Spleen (tissue), 11 donors: ENCODE results near the gene ADSS2. TPM values are rescaled to one million over a fixed set of nuclear protein-coding genes. Genes with fewer than 3 reads are reported as not detected.
A peak's percentile ranks its signal among the peaks of the same experiment; 100 is the strongest.

ENCODE experiments used
- DNase-seq: peaks from one replicate; pipeline ENCODE4 v3.0.0-alpha.2; 2020
- H3K27ac ChIP-seq, 8 donors: fragments of 200-600 bp; sonication (generic) in 7 of 8; 1 replicate in 4 of 8; 2 replicates in 4 of 8; pipeline versions ENCODE4 v1.5.0 to v1.8.0; 2016 to 2021; ENCODE audit warnings: inconsistent platforms in 4 of 8, mild to moderate bottlenecking in 4 of 8, moderate library complexity in 1 of 8
- H3K27me3 ChIP-seq, 7 donors: fragments of 200-600 bp; sonication (generic) in 6 of 7; replicated peaks in 1 of 7; 1 replicate in 4 of 7; 2 replicates in 3 of 7; pipeline versions ENCODE4 v1.5.0 to v1.8.0; 2016 to 2021; ENCODE audit warnings: inconsistent platforms in 3 of 7, mild to moderate bottlenecking in 1 of 7
- H3K36me3 ChIP-seq, 6 donors: fragments of 200-600 bp; sonication (generic) in 5 of 6; 1 replicate in 4 of 6; 2 replicates in 2 of 6; pipeline versions ENCODE4 v1.5.0 to v1.8.0; 2016 to 2021; ENCODE audit warnings: inconsistent platforms in 2 of 6
- H3K4me1 ChIP-seq, 6 donors: fragments of 200-600 bp; sonication (generic) in 5 of 6; 1 replicate in 3 of 6; 2 replicates in 3 of 6; pipeline versions ENCODE4 v1.5.0 to v1.8.0; 2016 to 2021; ENCODE audit warnings: inconsistent platforms in 3 of 6
- H3K4me3 ChIP-seq, 8 donors: fragments of 200-600 bp; sonication (generic) in 7 of 8; 1 replicate in 4 of 8; 2 replicates in 4 of 8; pipeline versions ENCODE4 v1.5.0 to v1.8.0; 2016 to 2021; ENCODE audit warnings: inconsistent platforms in 4 of 8, mild to moderate bottlenecking in 4 of 8, moderate library complexity in 2 of 8
- H3K9me3 ChIP-seq, 8 donors: fragments of 200-600 bp; sonication (generic) in 7 of 8; 1 replicate in 4 of 8; 2 replicates in 4 of 8; pipeline versions ENCODE4 v1.5.0 to v1.8.0; 2016 to 2021; ENCODE audit warnings: inconsistent platforms in 4 of 8
- CTCF ChIP-seq, 11 experiments: fragments of 200-600 bp in 7 of 11; fragments of 450-650 bp in 4 of 11; sonication (generic) in 4 of 11; IDR thresholded peaks in 8 of 11; conservative IDR thresholded peaks in 3 of 11; 1 replicate in 7 of 11; 2 replicates in 4 of 11; pipeline versions ENCODE4 v1.4.0 to v1.8.0; 2016 to 2021; ENCODE audit warnings: antibody characterized with exemption in 11 of 11, inconsistent platforms in 4 of 11, mild to moderate bottlenecking in 1 of 11
- POLR2A ChIP-seq, 3 donors: fragments of 450-650 bp; IDR thresholded peaks; one replicate each; pipeline ENCODE4 v1.5.1; 2017; ENCODE audit warnings: antibody characterized with exemption in 3 of 3, mild to moderate bottlenecking in 1 of 3
- POLR2AphosphoS5 ChIP-seq, 3 donors: sonication (generic); formaldehyde crosslinking; IDR thresholded peaks; one replicate each; pipeline ENCODE4 v1.5.1; 2017; ENCODE audit warnings: antibody characterized with exemption in 3 of 3
- WGBS, 5 donors: extraction: QIAGEN DNeasy Blood & Tissue Kit in 3 of 5; methylation state at CpG; one replicate each; pipeline versions ENCODE4 v1.1.5 to v1.1.7; 2013 to 2018; 5-methylcytosine and 5-hydroxymethylcytosine counted together
- intact Hi-C: fragments of 100-400 bp; cut with DNase I; formaldehyde crosslinking; loops from one replicate; pipeline ENCODE4 v1.15.0; 2023; ENCODE audit warnings: low total_unique reads
- polyA plus RNA-seq, 3 donors: library from polyadenylated mRNA; stranded (reverse); fragments of 200-250 nt; gene quantifications; one replicate each; pipeline ENCODE4 v1.2.1, GENCODE V29; 2013
- total RNA-seq, 7 donors: library from RNA; depleted of rRNA in 3 of 7; stranded (reverse); fragments of >200 nt in 3 of 7; fragmentation: NEBNext Ultra II Directional in 4 of 7; extraction: Animal tissue kit (Norgen Biotek cat#: 25700) in 4 of 7; gene quantifications; one replicate each; pipeline versions ENCODE4 v1.1.0 to v1.2.1, GENCODE V29; 2016 to 2021
- donor health status: healthy with polysubstance abuse.
- donor health status: DM: no; HTN: no; CAD: no; lungs with moderate emphysema.
- donor health status: DM: no; HTN: no; CAD: no.
- donor health status: Bipolar disorder and iron deficiency.
- donor health status: healthy.
- donor health status: DM: no; HTN: no; CAD: no.
- donor health status: DM: yes; HTN: yes; CAD: no.

The ADSS2 gene
- total and polyA plus RNA-seq, 10 donors: 19.9 to 48.6 (median 42.1) TPM

GRCh38 chr1:244445320-244446181 lies 6.2 kb downstream of the ADSS2 start:
- intact Hi-C loops: no loop called here
- Histone ChIP-seq H3K27me3 (no peaks in the 10 kb centered on the region), H3K36me3 (peaks cover 0 to 12% (median 0%) of the 10 kb centered on the region in 6 donors), H3K27ac (peak overlapping the region in 7 of 8 donors; percentile 9 to 54 (median 26)), H3K9me3 (no peaks in the 10 kb centered on the region), H3K4me3 (no peak overlapping the region), H3K4me1 (peaks cover 38 to 83% (median 68%) of the 10 kb centered on the region in 6 donors)
- TF ChIP-seq POLR2A (IDR thresholded peaks at IDR 0.05) (no peak), CTCF (IDR thresholded peaks at IDR 0.05 in 8 of 11, conservative IDR thresholded peaks at IDR 0.05 in 3 of 11) (no peak), POLR2AphosphoS5 (IDR thresholded peaks at IDR 0.05) (no peak)
- 76 to 94% (median 82%) methylated on average over 2 of the region's 2 CpGs for WGBS, 5 donors
- no peak for DNase-seq

- intact Hi-C loops: no loop called here
- TF ChIP-seq POLR2A (IDR thresholded peaks at IDR 0.05) (no peak), CTCF (IDR thresholded peaks at IDR 0.05 in 8 of 11, conservative IDR thresholded peaks at IDR 0.05 in 3 of 11) (no peak), POLR2AphosphoS5 (IDR thresholded peaks at IDR 0.05) (no peak)
- peaks cover 31 to 77% (median 61%) of the 10 kb centered on the region in 6 donors for H3K4me1 ChIP-seq
- no peak for DNase-seq
- 65 to 91% (median 78%) methylated on average over 1 of the region's 1 CpG for WGBS, 5 donors
- peak overlapping the region in 3 of 8 donors; percentile 1 to 54 (median 22) for H3K27ac ChIP-seq
- H3K9me3 ChIP-seq: no peaks in the 10 kb centered on the region
- H3K36me3 ChIP-seq: peaks cover 0 to 11% (median 0%) of the 10 kb centered on the region in 6 donors
- H3K27me3 ChIP-seq: no peaks in the 10 kb centered on the region
- H3K4me3 ChIP-seq: no peak overlapping the region
Measured at GRCh38 chr1:244444854-244445253, 6.9 kb downstream of the ADSS2 start.

- H3K4me1 ChIP-seq: peaks cover 15 to 68% (median 45%) of the 10 kb centered on the region in 6 donors
- H3K27me3 ChIP-seq: no peaks in the 10 kb centered on the region
- no peak for DNase-seq
- peaks cover 0 to 18% (median 0%) of the 10 kb centered on the region in 6 donors for H3K36me3 ChIP-seq
- WGBS, 5 donors: 75 to 91% (median 86%) methylated on average over 2 of the region's 2 CpGs
- H3K4me3 ChIP-seq: no peak overlapping the region
- TF ChIP-seq POLR2AphosphoS5 (IDR thresholded peaks at IDR 0.05) (no peak), POLR2A (IDR thresholded peaks at IDR 0.05) (no peak), CTCF (IDR thresholded peaks at IDR 0.05 in 8 of 11, conservative IDR thresholded peaks at IDR 0.05 in 3 of 11) (no peak)
- no peaks in the 10 kb centered on the region for H3K9me3 ChIP-seq
- no peak overlapping the region for H3K27ac ChIP-seq
- intact Hi-C loops: no loop called here
Measured at GRCh38 chr1:244442850-244443249, 8.9 kb downstream of the ADSS2 start.

GRCh38 chr1:244439391-244440032 lies 12.2 kb downstream of the ADSS2 start:
- Histone ChIP-seq H3K36me3 (peaks cover 0 to 51% (median 14%) of the 10 kb centered on the region in 6 donors), H3K9me3 (no peaks in the 10 kb centered on the region), H3K27ac (peak overlapping the region in 2 of 8 donors; percentile 7 to 39), H3K4me1 (peaks cover 0 to 43% (median 14%) of the 10 kb centered on the region in 6 donors), H3K4me3 (no peak overlapping the region), H3K27me3 (no peaks in the 10 kb centered on the region)
- no peak for TF ChIP-seq POLR2A (IDR thresholded peaks at IDR 0.05)
- peak in 1 of 3 donors; percentile 14 for TF ChIP-seq POLR2AphosphoS5 (IDR thresholded peaks at IDR 0.05)
- DNase-seq: no peak
- WGBS, 5 donors: 61 to 85% (median 74%) methylated on average over 8 of the region's 8 CpGs
- intact Hi-C loops: no loop called here
